Ectodermal cell (in vitro differentiated cells): Measurements from ENCODE around the gene NAV2.

ENCODE experiments used
- H3K27ac ChIP-seq: 2 replicates; pipeline ENCODE4 v1.7.0; 2013; ENCODE audit warnings: mild to moderate bottlenecking, low read depth, low read length; ENCODE audit not compliant: insufficient read depth, poor library complexity, severe bottlenecking
- H3K27me3 ChIP-seq: 2 replicates; pipeline ENCODE4 v1.7.0; 2013; ENCODE audit warnings: mild to moderate bottlenecking, low read length; ENCODE audit not compliant: insufficient read depth, control insufficient read depth, poor library complexity, severe bottlenecking
- H3K36me3 ChIP-seq: one replicate; pipeline ENCODE4 v1.7.0; 2013; ENCODE audit warnings: low read length; ENCODE audit not compliant: control insufficient read depth, insufficient read depth
- H3K4me1 ChIP-seq: one replicate; pipeline ENCODE4 v1.7.0; 2013; ENCODE audit warnings: low read length; ENCODE audit not compliant: control insufficient read depth, insufficient read depth
- H3K4me3 ChIP-seq: 2 replicates; pipeline ENCODE4 v1.7.0; 2013; ENCODE audit warnings: low read depth, low read length, control low read depth; ENCODE audit not compliant: insufficient read depth
- H3K9me3 ChIP-seq: 2 replicates; pipeline ENCODE4 v1.7.0; 2013; ENCODE audit warnings: mild to moderate bottlenecking, low read length, moderate library complexity; ENCODE audit not compliant: control insufficient read depth
- WGBS, 2 experiments: methylation state at CpG; one replicate each; pipeline ENCODE4 v1.1.7; 2013; ENCODE audit warnings: missing lambda C conversion rate in 2 of 2; 5-methylcytosine and 5-hydroxymethylcytosine counted together

NAV2 gene

GRCh38 chr11:19992998-19993397, 280.4 kb downstream of the NAV2 start:
- peaks cover 2% of the 10 kb centered on the region for H3K4me1 ChIP-seq
- no peak overlapping the region for H3K27ac ChIP-seq
- H3K36me3 ChIP-seq, result no peaks in the 10 kb centered on the region
- no peak overlapping the region for H3K4me3 ChIP-seq
- no peaks in the 10 kb centered on the region for H3K9me3 ChIP-seq
- no peaks in the 10 kb centered on the region for H3K27me3 ChIP-seq

GRCh38 chr11:19994672-19995071, 282.0 kb downstream of the NAV2 start:
- Histone ChIP-seq H3K9me3 (no peaks in the 10 kb centered on the region), H3K4me3 (no peak overlapping the region), H3K27ac (no peak overlapping the region), H3K36me3 (no peaks in the 10 kb centered on the region), H3K27me3 (peaks cover 6% of the 10 kb centered on the region), H3K4me1 (peaks cover 1% of the 10 kb centered on the region)
- 94 to 99% methylated on average over 2 to 3 of the region's 3 CpGs for WGBS, 2 experiments

- no peak overlapping the region for H3K4me3 ChIP-seq
- no peaks in the 10 kb centered on the region for H3K36me3 ChIP-seq
- 92% methylated on average over 4 of the region's 4 CpGs for WGBS, 2 experiments
- peaks cover 6% of the 10 kb centered on the region for H3K4me1 ChIP-seq
- no peak overlapping the region for H3K27ac ChIP-seq
- peaks cover 6% of the 10 kb centered on the region for H3K27me3 ChIP-seq
- H3K9me3 ChIP-seq, result no peaks in the 10 kb centered on the region
Observed at GRCh38 chr11:19995145-19995544, 282.5 kb downstream of the NAV2 start.

GRCh38 chr11:19996571-19996970, 283.9 kb downstream of the NAV2 start:
- peaks cover 6% of the 10 kb centered on the region for H3K27me3 ChIP-seq
- H3K4me3 ChIP-seq, result no peak overlapping the region
- WGBS, 2 experiments, result 89 to 94% methylated on average over 5 of the region's 5 CpGs
- no peaks in the 10 kb centered on the region for H3K36me3 ChIP-seq
- no peak overlapping the region for H3K27ac ChIP-seq
- H3K9me3 ChIP-seq, result no peaks in the 10 kb centered on the region
- peaks cover 18% of the 10 kb centered on the region for H3K4me1 ChIP-seq

- no peak overlapping the region for H3K4me3 ChIP-seq
- peaks cover 18% of the 10 kb centered on the region for H3K4me1 ChIP-seq
- whole genome bisulfite sequencing, 2 experiments, result 15% methylated on average over 3 of the region's 3 CpGs
- no peaks in the 10 kb centered on the region for H3K36me3 ChIP-seq
- H3K27ac ChIP-seq, result no peak overlapping the region
- peaks cover 6% of the 10 kb centered on the region for H3K27me3 ChIP-seq
- H3K9me3 ChIP-seq, result no peaks in the 10 kb centered on the region
Observed at GRCh38 chr11:20000022-20000350, 287.3 kb downstream of the NAV2 start.

GRCh38 chr11:20000351-20001134, 287.9 kb downstream of the NAV2 start:
- WGBS, 2 experiments, result 5 to 6% methylated on average over 13 of the region's 13 CpGs

GRCh38 chr11:20002312-20003216, 289.9 kb downstream of the NAV2 start:
- WGBS, 2 experiments, result 77 to 80% methylated on average over 12 of the region's 12 CpGs
- Histone ChIP-seq H3K27ac (no peak overlapping the region), H3K27me3 (peaks cover 6% of the 10 kb centered on the region)

More at GRCh38 chr11:20000351-20001134, 287.9 kb downstream of the NAV2 start:
- H3K27ac ChIP-seq, result no peak overlapping the region
- H3K9me3 ChIP-seq, result no peaks in the 10 kb centered on the region
- no peaks in the 10 kb centered on the region for H3K36me3 ChIP-seq
- H3K4me1 ChIP-seq, result peaks cover 18% of the 10 kb centered on the region
- H3K27me3 ChIP-seq, result peaks cover 6% of the 10 kb centered on the region
- no peak overlapping the region for H3K4me3 ChIP-seq

GRCh38 chr11:20003351-20003750, 290.7 kb downstream of the NAV2 start:
- no peaks in the 10 kb centered on the region for H3K36me3 ChIP-seq
- H3K4me3 ChIP-seq, result no peak overlapping the region
- H3K27ac ChIP-seq, result no peak overlapping the region
- WGBS, 2 experiments, result 83 to 94% methylated on average over 4 of the region's 4 CpGs
- peaks cover 18% of the 10 kb centered on the region for H3K4me1 ChIP-seq
- no peaks in the 10 kb centered on the region for H3K9me3 ChIP-seq
- H3K27me3 ChIP-seq, result peaks cover 3% of the 10 kb centered on the region

More at GRCh38 chr11:20002312-20003216, 289.9 kb downstream of the NAV2 start:
- Histone ChIP-seq H3K36me3 (no peaks in the 10 kb centered on the region), H3K4me3 (no peak overlapping the region), H3K9me3 (no peaks in the 10 kb centered on the region), H3K4me1 (peaks cover 18% of the 10 kb centered on the region)

GRCh38 chr11:20004866-20005265, 292.2 kb downstream of the NAV2 start:
- H3K9me3 ChIP-seq, result no peaks in the 10 kb centered on the region
- no peaks in the 10 kb centered on the region for H3K27me3 ChIP-seq
- 86 to 94% methylated on average over 2 to 3 of the region's 3 CpGs for WGBS, 2 experiments
- H3K4me1 ChIP-seq, result peaks cover 15% of the 10 kb centered on the region
- no peaks in the 10 kb centered on the region for H3K36me3 ChIP-seq
- H3K27ac ChIP-seq, result no peak overlapping the region
- no peak overlapping the region for H3K4me3 ChIP-seq

GRCh38 chr11:20005747-20006146, 293.1 kb downstream of the NAV2 start:
- Histone ChIP-seq H3K4me1 (peaks cover 7% of the 10 kb centered on the region), H3K27me3 (no peaks in the 10 kb centered on the region), H3K9me3 (no peaks in the 10 kb centered on the region), H3K27ac (no peak overlapping the region), H3K4me3 (no peak overlapping the region), H3K36me3 (no peaks in the 10 kb centered on the region)
- WGBS, 2 experiments, result 91 to 95% methylated on average over 6 of the region's 6 CpGs
